Fibroblast of lung (primary cell): ENCODE measurements around the gene CMYA5.

Source experiments
- CTCF ChIP-seq, 2 donors: IDR thresholded peaks in 1 of 2; conservative IDR thresholded peaks in 1 of 2; 1 replicate in 1 of 2; 2 replicates in 1 of 2; pipeline ENCODE4 v1.5.1; 2011 to 2012; ENCODE audit warnings: low read length in 2 of 2, control low read depth in 1 of 2, inconsistent platforms in 1 of 2, low read depth in 1 of 2, mild to moderate bottlenecking in 1 of 2
- EZH2 ChIP-seq: IDR thresholded peaks from 2 replicates; pipeline ENCODE4 v1.5.1; 2012; ENCODE audit warnings: low read length, control low read depth, mild to moderate bottlenecking; ENCODE audit errors: missing control alignments

- TF ChIP-seq CTCF (conservative IDR thresholded peaks at IDR 0.05 in 1 of 2, IDR thresholded peaks at IDR 0.05 in 1 of 2; ENCODE audit: low read depth in 1 of 2, low read length in 2 of 2) (no peak), EZH2 (no peak)
Observed at GRCh38 chr5:79730564-79730963, 40.9 kb downstream of the CMYA5 start.
